Esophagus squamous epithelium (tissue), 4 donors: ENCODE data around the gene PYGM.

Source experiments
- CTCF ChIP-seq, 6 experiments: fragments of 450-650 bp in 4 of 6; fragments of 200-600 bp in 2 of 6; sonication (generic) in 2 of 6; IDR thresholded peaks; one replicate each; pipeline ENCODE4 v1.5.1; 2016 to 2019; ENCODE audit warnings: antibody characterized with exemption in 6 of 6, mild to moderate bottlenecking in 4 of 6, moderate library complexity in 4 of 6
- POLR2A ChIP-seq, 4 donors: fragments of 450-650 bp; IDR thresholded peaks; one replicate each; pipeline ENCODE4 v1.6.1; 2017; ENCODE audit warnings: antibody characterized with exemption in 4 of 4, mild to moderate bottlenecking in 4 of 4, moderate library complexity in 3 of 4

- TF ChIP-seq POLR2A (IDR thresholded peaks at IDR 0.05) (no peak), CTCF (IDR thresholded peaks at IDR 0.05) (no peak)
These were observed 12.1 kb upstream of the PYGM start for GRCh38 chr11:64771861-64772260.
